Right lobe of liver (tissue), 6 donors: Measurements from ENCODE around the gene NDUFV2. TPM values are rescaled to one million over a fixed set of nuclear protein-coding genes. Genes with fewer than 3 reads are reported as not detected.

Experiments
- ATAC-seq, 4 donors: fragments of 200-7000 bp; cut with Tn5 transposase; one replicate each; pipeline ENCODE4 v1.9.1; 2020; ENCODE audit warnings: mild to moderate bottlenecking in 4 of 4, moderate library complexity in 4 of 4
- DNase-seq, 3 donors: peaks; one replicate each; pipeline ENCODE4 v3.0.0-alpha.2; 2020
- H3K27ac ChIP-seq, 3 donors: fragments of 200-600 bp; one replicate each; pipeline ENCODE4 v1.8.0; 2022
- H3K27me3 ChIP-seq, 2 donors: fragments of 200-600 bp; one replicate each; pipeline ENCODE4 v1.8.0; 2022
- H3K36me3 ChIP-seq, 4 donors: fragments of 200-600 bp; sonication (generic) in 1 of 4; one replicate each; pipeline versions ENCODE4 v1.5.1 to v1.8.0; 2017 to 2022; ENCODE audit warnings: control low read depth in 1 of 4
- H3K4me1 ChIP-seq, 4 donors: fragments of 200-600 bp; sonication (generic) in 1 of 4; one replicate each; pipeline versions ENCODE4 v1.5.1 to v1.8.0; 2017 to 2022; ENCODE audit warnings: control low read depth in 1 of 4
- H3K4me3 ChIP-seq, 3 donors: fragments of 200-600 bp; one replicate each; pipeline ENCODE4 v1.8.0; 2022
- H3K9me3 ChIP-seq, 4 donors: fragments of 200-600 bp; sonication (generic) in 1 of 4; one replicate each; pipeline versions ENCODE4 v1.5.1 to v1.8.0; 2017 to 2022; ENCODE audit warnings: control low read depth in 1 of 4
- POLR2A ChIP-seq: fragments of 450-650 bp; IDR thresholded peaks from one replicate; pipeline ENCODE4 v1.6.1; 2017; ENCODE audit warnings: antibody characterized with exemption, mild to moderate bottlenecking
- WGBS: methylation state at CpG from one replicate; pipeline ENCODE4 v1.1.6; 2018; ENCODE audit warnings: low coverage, low lambda C conversion rate; ENCODE audit not compliant: insufficient coverage; ENCODE audit errors: missing lambda C conversion rate; 5-methylcytosine and 5-hydroxymethylcytosine counted together
- intact Hi-C, 2 donors: fragments of 100-400 bp; cut with DNase I; formaldehyde crosslinking; loops; one replicate each; pipeline versions ENCODE4 v1.11.2 to v1.14.1; 2022
- total RNA-seq, 6 experiments: library from RNA; depleted of rRNA in 2 of 6; stranded (reverse); fragments of >200 nt in 2 of 6; fragmentation: NEBNext Ultra II Directional in 3 of 6; extraction: Animal tissue kit (Norgen Biotek cat#: 25700) in 3 of 6; gene quantifications; one replicate each; pipeline versions ENCODE4 v1.1.0 to v1.2.4, GENCODE V29; 2016 to 2023
- TF ChIP-seq, protein P1 (sequence below), 4 donors: fragments of 200-600 bp in 3 of 4; fragments of 450-650 bp in 1 of 4; IDR thresholded peaks; one replicate each; pipeline versions ENCODE4 v1.5.1 to v1.8.0; 2016 to 2022; ENCODE audit warnings: antibody characterized with exemption in 4 of 4, mild to moderate bottlenecking in 2 of 4
- donor health status: DM: no; HTN: yes; CAD: no.
- donor health status: DM: no; HTN: no; CAD: no.
- donor health status: DM: no; HTN: no; CAD: no.
- donor health status: DM: no; HTN: yes; CAD: no.
- donor health status: DM: no; HTN: yes; CAD: no.

The NDUFV2 gene
- total RNA-seq, 6 experiments from 2014 or later, result 164 to 236 (median 183) TPM

DNA sequence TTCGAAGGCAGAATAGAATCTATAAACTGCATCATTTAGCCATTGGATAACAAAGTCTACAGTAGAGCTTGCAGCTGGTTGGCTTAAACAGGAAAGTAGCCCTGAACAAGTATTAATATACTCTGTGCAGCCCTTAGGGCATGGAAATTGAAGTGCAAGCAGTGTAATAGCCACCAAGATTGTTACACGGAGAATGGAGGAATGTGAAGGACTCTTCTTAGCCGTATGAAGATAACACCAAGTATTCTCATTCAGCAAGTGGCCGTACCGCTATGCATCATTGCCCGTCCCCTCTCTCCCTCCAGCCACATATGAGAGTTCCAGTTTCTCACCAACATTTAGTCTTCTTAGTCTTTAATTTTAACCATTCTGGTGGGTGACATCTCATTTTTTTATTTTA lies 74.5 kb downstream of the NDUFV2 start:
- intact Hi-C loops, result no loop called here

DNA sequence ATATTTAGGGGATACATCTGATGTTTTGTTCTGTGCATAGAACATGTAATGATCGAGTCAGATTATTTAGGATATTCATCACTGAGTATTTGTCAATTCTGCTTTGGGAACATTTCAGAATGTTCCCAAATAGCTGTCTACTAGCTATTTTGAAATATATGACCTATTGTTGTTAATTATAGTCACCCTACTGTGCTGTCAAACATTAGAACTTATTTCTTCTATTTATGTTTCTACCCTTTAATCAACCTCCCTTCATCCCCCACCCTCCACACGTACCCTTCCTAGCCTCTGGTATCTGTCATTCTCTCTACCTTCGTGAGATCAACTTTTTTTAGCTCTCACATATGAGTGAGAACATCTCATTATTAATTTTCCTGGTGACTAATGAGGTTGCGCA lies 75.0 kb downstream of the NDUFV2 start:
- Histone ChIP-seq H3K27ac (no peak overlapping the region), H3K36me3 (no peaks in the 10 kb centered on the region), H3K4me3 (no peak overlapping the region), H3K4me1 (no peaks in the 10 kb centered on the region), H3K27me3 (no peaks in the 10 kb centered on the region), H3K9me3 (no peaks in the 10 kb centered on the region)
- DNase-seq (no peak), ATAC-seq (no peak)
- WGBS, result 86% methylated on average over 4 of the region's 4 CpGs
- intact Hi-C loops, result no loop called here
- TF ChIP-seq, protein P1, sequence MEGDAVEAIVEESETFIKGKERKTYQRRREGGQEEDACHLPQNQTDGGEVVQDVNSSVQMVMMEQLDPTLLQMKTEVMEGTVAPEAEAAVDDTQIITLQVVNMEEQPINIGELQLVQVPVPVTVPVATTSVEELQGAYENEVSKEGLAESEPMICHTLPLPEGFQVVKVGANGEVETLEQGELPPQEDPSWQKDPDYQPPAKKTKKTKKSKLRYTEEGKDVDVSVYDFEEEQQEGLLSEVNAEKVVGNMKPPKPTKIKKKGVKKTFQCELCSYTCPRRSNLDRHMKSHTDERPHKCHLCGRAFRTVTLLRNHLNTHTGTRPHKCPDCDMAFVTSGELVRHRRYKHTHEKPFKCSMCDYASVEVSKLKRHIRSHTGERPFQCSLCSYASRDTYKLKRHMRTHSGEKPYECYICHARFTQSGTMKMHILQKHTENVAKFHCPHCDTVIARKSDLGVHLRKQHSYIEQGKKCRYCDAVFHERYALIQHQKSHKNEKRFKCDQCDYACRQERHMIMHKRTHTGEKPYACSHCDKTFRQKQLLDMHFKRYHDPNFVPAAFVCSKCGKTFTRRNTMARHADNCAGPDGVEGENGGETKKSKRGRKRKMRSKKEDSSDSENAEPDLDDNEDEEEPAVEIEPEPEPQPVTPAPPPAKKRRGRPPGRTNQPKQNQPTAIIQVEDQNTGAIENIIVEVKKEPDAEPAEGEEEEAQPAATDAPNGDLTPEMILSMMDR (IDR thresholded peaks at IDR 0.05), result no peak
- no peak for TF ChIP-seq POLR2A

More for the DNA sequence above, 74.5 kb downstream of the NDUFV2 start:
- Histone ChIP-seq H3K27ac (no peak overlapping the region), H3K4me1 (no peaks in the 10 kb centered on the region), H3K36me3 (no peaks in the 10 kb centered on the region), H3K4me3 (no peak overlapping the region), H3K27me3 (no peaks in the 10 kb centered on the region), H3K9me3 (no peaks in the 10 kb centered on the region)
- DNase-seq (no peak), ATAC-seq (no peak)
- TF ChIP-seq, protein P1 (IDR thresholded peaks at IDR 0.05), result no peak
- TF ChIP-seq POLR2A, result no peak
- 93% methylated on average over 4 of the region's 6 CpGs for WGBS

DNA sequence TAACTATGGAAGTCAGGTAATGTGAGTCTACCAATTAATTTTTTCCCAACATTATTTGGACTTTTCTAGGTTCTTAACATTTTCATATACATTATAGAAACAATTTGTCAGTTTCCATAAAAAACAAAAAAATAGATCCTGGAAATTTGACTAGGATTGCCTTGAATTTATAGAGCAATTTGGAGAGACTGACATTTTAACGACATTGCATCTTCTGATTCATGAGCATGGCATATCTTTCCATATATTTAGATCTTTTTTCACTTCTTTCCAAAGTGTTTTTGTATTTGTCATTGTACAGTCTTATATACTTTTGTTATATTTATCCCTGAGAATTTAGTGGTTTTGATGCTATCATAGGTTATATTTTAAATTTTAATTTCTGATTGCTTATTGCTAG lies 76.1 kb downstream of the NDUFV2 start:
- Histone ChIP-seq H3K36me3 (no peaks in the 10 kb centered on the region), H3K4me3 (no peak overlapping the region), H3K4me1 (no peaks in the 10 kb centered on the region), H3K9me3 (no peaks in the 10 kb centered on the region), H3K27ac (no peak overlapping the region), H3K27me3 (no peaks in the 10 kb centered on the region)
- 100% methylated on average over 1 of the region's 1 CpG for WGBS
- no peak for ATAC-seq
- DNase-seq, result no peak
- intact Hi-C loops, result no loop called here
- no peak for TF ChIP-seq POLR2A
- TF ChIP-seq, protein P1 (IDR thresholded peaks at IDR 0.05), result no peak

DNA sequence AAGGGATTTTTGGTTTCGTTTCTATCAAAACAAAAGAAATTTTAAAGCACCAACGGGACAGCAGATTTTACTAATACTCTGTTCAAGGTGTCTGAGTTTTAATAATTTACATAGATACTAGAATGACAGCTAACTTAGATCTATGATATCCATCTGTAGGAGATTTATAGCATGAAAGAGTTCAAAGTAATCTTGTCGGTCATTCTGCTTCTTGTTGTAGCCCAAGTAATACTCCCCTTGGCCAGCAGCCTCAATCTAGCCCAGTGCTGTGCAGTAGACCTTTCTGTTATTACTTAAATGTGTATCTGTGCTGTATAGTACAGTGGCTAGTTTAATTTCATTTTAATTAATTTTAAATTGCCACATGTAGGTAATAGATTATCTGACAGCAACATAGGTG lies 78.8 kb downstream of the NDUFV2 start:
- Histone ChIP-seq H3K4me3 (no peak overlapping the region), H3K4me1 (no peaks in the 10 kb centered on the region), H3K36me3 (peaks cover 0 to 3% (median 0%) of the 10 kb centered on the region in 4 donors), H3K9me3 (no peaks in the 10 kb centered on the region), H3K27me3 (no peaks in the 10 kb centered on the region), H3K27ac (no peak overlapping the region)
- ATAC-seq (peak in 1 of 4 donors; percentile 9), DNase-seq (no peak)
- TF ChIP-seq, protein P1 (IDR thresholded peaks at IDR 0.05), result no peak
- TF ChIP-seq POLR2A, result no peak
- WGBS, result 85% methylated on average over 3 of the region's 3 CpGs
- intact Hi-C loops, result no loop called here

DNA sequence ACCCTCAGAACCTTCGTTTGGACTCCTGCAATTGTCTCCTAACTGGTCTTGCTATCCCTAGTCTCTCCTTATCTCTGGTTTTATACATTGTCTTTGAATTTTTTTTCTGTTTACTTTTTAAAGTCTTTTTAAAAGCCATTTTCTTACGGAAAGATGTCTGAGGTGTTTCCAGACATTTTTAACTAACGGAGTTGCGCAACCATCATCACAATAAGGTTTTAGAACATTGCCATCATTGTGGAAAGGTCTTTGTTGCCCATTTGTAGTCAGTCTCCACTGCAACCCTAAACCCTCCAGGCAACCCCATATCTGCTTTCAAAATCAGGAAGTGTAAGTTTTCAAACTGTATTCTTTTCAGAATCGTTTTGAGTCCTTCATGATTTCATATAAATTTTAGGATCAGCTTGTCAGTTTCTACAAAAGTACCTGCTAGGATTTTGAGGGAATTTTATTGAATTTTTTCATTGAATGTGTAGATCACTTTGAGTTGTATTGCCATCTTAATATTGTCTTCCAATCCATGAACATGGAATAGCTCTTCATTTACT lies 80.4 kb downstream of the NDUFV2 start:
- 81% methylated on average over 5 of the region's 5 CpGs for WGBS
- Histone ChIP-seq H3K9me3 (no peaks in the 10 kb centered on the region), H3K27ac (no peak overlapping the region), H3K27me3 (no peaks in the 10 kb centered on the region), H3K4me1 (no peaks in the 10 kb centered on the region), H3K4me3 (no peak overlapping the region), H3K36me3 (peaks cover 0 to 3% (median 0%) of the 10 kb centered on the region in 4 donors)
- no peak for TF ChIP-seq POLR2A
- TF ChIP-seq, protein P1 (IDR thresholded peaks at IDR 0.05), result no peak
- intact Hi-C loops, result no loop called here
- ATAC-seq (no peak), DNase-seq (no peak)
